Esophagus muscularis mucosa (tissue), 2 donors: ENCODE measurements around the gene KIAA0930.

Experiments
- POLR2A ChIP-seq: fragments of 450-650 bp; IDR thresholded peaks from one replicate; pipeline ENCODE4 v1.6.1; 2017; ENCODE audit warnings: antibody characterized with exemption, moderate library complexity, mild to moderate bottlenecking, low read depth
- POLR2AphosphoS5 ChIP-seq, 2 donors: sonication (generic); formaldehyde crosslinking; IDR thresholded peaks; one replicate each; pipeline ENCODE4 v1.6.1; 2017; ENCODE audit warnings: antibody characterized with exemption in 2 of 2

DNA sequence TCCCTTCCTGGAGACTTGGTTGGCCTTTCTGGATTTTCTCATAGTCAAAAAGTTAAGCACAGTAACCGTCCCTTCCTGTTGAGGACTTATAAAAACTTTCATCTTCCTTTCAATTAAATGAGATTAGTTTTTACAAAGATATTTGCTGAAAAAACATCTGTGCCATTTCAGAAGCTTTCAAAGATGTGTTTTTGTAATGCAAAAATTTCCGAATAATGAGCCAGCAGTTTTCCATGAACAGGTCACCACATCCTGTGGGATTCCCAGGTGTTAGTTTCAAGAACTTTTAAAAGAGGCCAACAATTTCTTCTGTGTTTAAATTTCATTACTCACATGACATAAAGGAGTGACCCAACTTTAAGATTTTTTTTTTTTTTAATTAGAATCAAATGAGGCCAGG lies 58.9 kb downstream of the KIAA0930 start:
- TF ChIP-seq POLR2AphosphoS5 (IDR thresholded peaks at IDR 0.05) (no peak), POLR2A (no peak)
